Ovary (tissue), 3 donors: ENCODE measurements around the gene WDR76.

Experiments
- POLR2A ChIP-seq: fragments of 450-650 bp; IDR thresholded peaks from one replicate; pipeline ENCODE4 v1.6.1; 2017; ENCODE audit warnings: antibody characterized with exemption, mild to moderate bottlenecking, moderate library complexity
- TF ChIP-seq, protein P1 (sequence below), 3 donors: fragments of 450-650 bp in 2 of 3; fragments of 200-600 bp in 1 of 3; IDR thresholded peaks; one replicate each; pipeline versions ENCODE4 v1.5.1 to v1.8.0; 2016 to 2022; ENCODE audit warnings: antibody characterized with exemption in 3 of 3, mild to moderate bottlenecking in 1 of 3
- donor health status: DM: no; HTN: no; CAD: no.

DNA sequence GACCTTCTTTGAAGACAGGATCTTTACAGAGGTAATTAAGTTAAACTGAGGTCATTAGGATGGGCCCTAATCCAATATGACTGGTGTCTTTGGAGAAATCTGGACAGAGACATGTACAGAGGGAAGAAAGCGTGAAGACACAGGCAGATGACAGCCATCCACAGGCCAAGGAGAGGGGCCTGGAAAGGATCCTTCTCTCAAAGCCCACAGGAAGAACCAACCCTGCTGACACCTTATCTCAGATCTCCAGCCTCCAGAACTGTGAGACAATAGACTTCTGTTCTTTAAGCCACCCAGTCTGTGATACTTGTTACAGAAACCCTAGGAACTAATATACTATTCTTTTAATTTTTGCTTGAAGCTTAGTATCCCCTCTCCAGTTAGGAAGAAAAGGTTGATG lies 74.2 kb downstream of the WDR76 start:
- TF ChIP-seq, protein P1, sequence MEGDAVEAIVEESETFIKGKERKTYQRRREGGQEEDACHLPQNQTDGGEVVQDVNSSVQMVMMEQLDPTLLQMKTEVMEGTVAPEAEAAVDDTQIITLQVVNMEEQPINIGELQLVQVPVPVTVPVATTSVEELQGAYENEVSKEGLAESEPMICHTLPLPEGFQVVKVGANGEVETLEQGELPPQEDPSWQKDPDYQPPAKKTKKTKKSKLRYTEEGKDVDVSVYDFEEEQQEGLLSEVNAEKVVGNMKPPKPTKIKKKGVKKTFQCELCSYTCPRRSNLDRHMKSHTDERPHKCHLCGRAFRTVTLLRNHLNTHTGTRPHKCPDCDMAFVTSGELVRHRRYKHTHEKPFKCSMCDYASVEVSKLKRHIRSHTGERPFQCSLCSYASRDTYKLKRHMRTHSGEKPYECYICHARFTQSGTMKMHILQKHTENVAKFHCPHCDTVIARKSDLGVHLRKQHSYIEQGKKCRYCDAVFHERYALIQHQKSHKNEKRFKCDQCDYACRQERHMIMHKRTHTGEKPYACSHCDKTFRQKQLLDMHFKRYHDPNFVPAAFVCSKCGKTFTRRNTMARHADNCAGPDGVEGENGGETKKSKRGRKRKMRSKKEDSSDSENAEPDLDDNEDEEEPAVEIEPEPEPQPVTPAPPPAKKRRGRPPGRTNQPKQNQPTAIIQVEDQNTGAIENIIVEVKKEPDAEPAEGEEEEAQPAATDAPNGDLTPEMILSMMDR (IDR thresholded peaks at IDR 0.05): no peak
- TF ChIP-seq POLR2A: no peak
